GM04504 (cell line): ENCODE measurements around the gene MGLL.
"Not testable (repeated sequence)": the region's sequence is repeated elsewhere in the genome, so short reads cannot be mapped to it uniquely, and the experiment has no call there.

ENCODE experiments used
- DNase-seq: peaks from one replicate; pipeline ENCODE4 v3.0.0-alpha.2; 2012; ENCODE audit warnings: low read depth

Gene MGLL

GRCh38 chr3:127689266-127689860 lies 133.0 kb downstream of the MGLL start:
- no peak for DNase-seq

- DNase-seq: no peak
These were observed 133.7 kb downstream of the MGLL start for GRCh38 chr3:127688416-127689265.

- DNase-seq: no peak
These were observed 134.3 kb downstream of the MGLL start for GRCh38 chr3:127688022-127688415.

- DNase-seq: no peak
These were observed 135.0 kb downstream of the MGLL start for GRCh38 chr3:127687228-127687737.

- DNase-seq: no peak
These were observed 135.8 kb downstream of the MGLL start for GRCh38 chr3:127686512-127686894.

- no peak for DNase-seq
These were observed 136.4 kb downstream of the MGLL start for GRCh38 chr3:127685708-127686511.

- no peak for DNase-seq
These were observed 137.2 kb downstream of the MGLL start for GRCh38 chr3:127684871-127685707.

GRCh38 chr3:127682561-127682960 lies 139.8 kb downstream of the MGLL start:
- no peak for DNase-seq

GRCh38 chr3:127682175-127682554 lies 140.2 kb downstream of the MGLL start:
- DNase-seq: not testable (repeated sequence)

GRCh38 chr3:127680798-127681221 lies 141.5 kb downstream of the MGLL start:
- no peak for DNase-seq

- DNase-seq: no peak
These were observed 142.1 kb downstream of the MGLL start for GRCh38 chr3:127680146-127680661.

- DNase-seq: no peak
These were observed 142.7 kb downstream of the MGLL start for GRCh38 chr3:127679534-127680145.

GRCh38 chr3:127678611-127679533 lies 143.4 kb downstream of the MGLL start:
- DNase-seq: no peak

GRCh38 chr3:127678315-127678599 lies 144.1 kb downstream of the MGLL start:
- no peak for DNase-seq

GRCh38 chr3:127677541-127678314 lies 144.6 kb downstream of the MGLL start:
- DNase-seq: no peak

GRCh38 chr3:127676921-127677351 lies 145.4 kb downstream of the MGLL start:
- no peak for DNase-seq

- no peak for DNase-seq
These were observed 145.9 kb downstream of the MGLL start for GRCh38 chr3:127676456-127676855.

GRCh38 chr3:127675651-127676391 lies 146.5 kb downstream of the MGLL start:
- DNase-seq: no peak

GRCh38 chr3:127674790-127675189 lies 147.5 kb downstream of the MGLL start:
- no peak for DNase-seq
